Heart left ventricle (tissue), 13 donors: ENCODE data around the gene TMSB15A.
"Not testable (repeated sequence)": the region's sequence is repeated elsewhere in the genome, so short reads cannot be mapped to it uniquely, and the experiment has no call there.

Experiments
- POLR2A ChIP-seq, 2 donors: fragments of 450-650 bp; IDR thresholded peaks; one replicate each; pipeline ENCODE4 v1.6.1; 2017; ENCODE audit warnings: antibody characterized with exemption in 2 of 2, mild to moderate bottlenecking in 2 of 2, moderate library complexity in 2 of 2
- TF ChIP-seq, protein P1 (sequence below), 12 donors: fragments of 200-600 bp; sonication (generic) in 4 of 12; IDR thresholded peaks; one replicate each; pipeline versions ENCODE4 v1.5.0 to v1.8.0; 2018 to 2022; ENCODE audit warnings: antibody characterized with exemption in 12 of 12, mild to moderate bottlenecking in 5 of 12
- donor health status: ischemic (EF 13 %, LVEDD 7.1; RV severe dilation, severe dysfunction).
- donor health status: DM: no; HTN: yes; CAD: no.
- donor health status: DM: no; HTN: no; CAD: no.
- donor health status: ischemic (EF 25% LVEDD 6.9; RV normal size, moderate dysfunction).
- donor health status: ischemic (EF 25% LVEDD 5.7; RV mildly dilated, moderate dysfunction).
- donor health status: ischemic (EF 35%, LVEDD 5.7; RV mildly dilated, moderate dysfunction).
- donor health status: nonischemic (EF 11% LVEDD 7.7; RV severe dilation, severe dysfunction).
- donor health status: DM: yes; HTN: yes; CAD: no.
- donor health status: PGD.
- donor health status: ischemic (EF 29% LVEDD 5.4; RV normal size, mild dysfunction).
- donor health status: nonischemic (EF 23%, LVEDD 6.1; RV moderate dilation, normal function).

DNA sequence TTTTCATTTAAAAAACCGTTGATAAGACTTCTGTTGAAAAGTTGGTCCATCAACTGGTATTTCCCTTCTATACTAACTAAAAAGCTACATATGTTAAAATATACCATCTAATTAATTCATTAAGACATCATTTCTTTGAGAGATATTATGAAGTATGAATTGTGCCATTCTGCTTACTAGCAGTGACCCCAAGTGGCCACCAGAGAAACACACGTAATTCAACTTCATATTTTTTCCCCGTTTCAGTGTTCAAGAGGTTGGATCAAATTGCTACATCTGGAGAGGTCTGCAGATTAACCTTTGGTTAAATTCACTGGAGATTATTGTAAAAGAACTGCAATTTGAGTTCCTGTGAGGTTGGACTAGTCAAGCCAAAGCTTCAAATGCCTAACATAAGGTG is 46.3 kb downstream of the TMSB15A start:
- TF ChIP-seq, protein P1, sequence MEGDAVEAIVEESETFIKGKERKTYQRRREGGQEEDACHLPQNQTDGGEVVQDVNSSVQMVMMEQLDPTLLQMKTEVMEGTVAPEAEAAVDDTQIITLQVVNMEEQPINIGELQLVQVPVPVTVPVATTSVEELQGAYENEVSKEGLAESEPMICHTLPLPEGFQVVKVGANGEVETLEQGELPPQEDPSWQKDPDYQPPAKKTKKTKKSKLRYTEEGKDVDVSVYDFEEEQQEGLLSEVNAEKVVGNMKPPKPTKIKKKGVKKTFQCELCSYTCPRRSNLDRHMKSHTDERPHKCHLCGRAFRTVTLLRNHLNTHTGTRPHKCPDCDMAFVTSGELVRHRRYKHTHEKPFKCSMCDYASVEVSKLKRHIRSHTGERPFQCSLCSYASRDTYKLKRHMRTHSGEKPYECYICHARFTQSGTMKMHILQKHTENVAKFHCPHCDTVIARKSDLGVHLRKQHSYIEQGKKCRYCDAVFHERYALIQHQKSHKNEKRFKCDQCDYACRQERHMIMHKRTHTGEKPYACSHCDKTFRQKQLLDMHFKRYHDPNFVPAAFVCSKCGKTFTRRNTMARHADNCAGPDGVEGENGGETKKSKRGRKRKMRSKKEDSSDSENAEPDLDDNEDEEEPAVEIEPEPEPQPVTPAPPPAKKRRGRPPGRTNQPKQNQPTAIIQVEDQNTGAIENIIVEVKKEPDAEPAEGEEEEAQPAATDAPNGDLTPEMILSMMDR (IDR thresholded peaks at IDR 0.05), result not testable (repeated sequence)
- TF ChIP-seq POLR2A (IDR thresholded peaks at IDR 0.05), result not testable (repeated sequence)
